ENCODE results near the gene RBM43. TPM values are rescaled to one million over a fixed set of nuclear protein-coding genes. Genes with fewer than 3 reads are reported as not detected.

The RBM43 gene
- total and polyA plus RNA-seq, 9 of the 15 experiments (the other 6 are each of a cell fraction or from before 2014, with no cell fraction given) = 1.3 to 6.9 (median 3.8) TPM

DNA sequence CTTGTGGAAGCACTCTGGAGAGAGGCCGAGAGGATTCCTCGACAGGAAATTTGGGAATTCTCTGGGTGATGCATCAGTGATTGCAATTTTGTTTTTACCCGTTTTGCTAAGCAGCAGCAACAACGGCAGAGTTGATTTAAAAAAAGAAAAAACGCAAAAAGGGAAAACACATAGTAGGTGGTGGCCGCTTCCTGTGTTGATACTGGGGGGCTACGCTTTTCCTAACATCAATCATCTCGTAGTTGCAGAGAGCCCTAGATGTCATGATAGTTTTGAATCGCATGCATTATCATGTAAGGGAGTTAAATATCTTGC lies 271 bp upstream of the RBM43 start (continued):
- TF ChIP-seq, protein P1, sequence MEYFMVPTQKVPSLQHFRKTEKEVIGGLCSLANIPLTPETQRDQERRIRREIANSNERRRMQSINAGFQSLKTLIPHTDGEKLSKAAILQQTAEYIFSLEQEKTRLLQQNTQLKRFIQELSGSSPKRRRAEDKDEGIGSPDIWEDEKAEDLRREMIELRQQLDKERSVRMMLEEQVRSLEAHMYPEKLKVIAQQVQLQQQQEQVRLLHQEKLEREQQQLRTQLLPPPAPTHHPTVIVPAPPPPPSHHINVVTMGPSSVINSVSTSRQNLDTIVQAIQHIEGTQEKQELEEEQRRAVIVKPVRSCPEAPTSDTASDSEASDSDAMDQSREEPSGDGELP (CRISPR knock-in tag; IDR thresholded peaks at IDR 0.05; ENCODE audit: borderline replicate concordance) = no peak
- no peak for TF ChIP-seq KLF16 (IDR thresholded peaks at IDR 0.05)
- TF ChIP-seq L3MBTL2 (IDR thresholded peaks at IDR 0.05) = no peak
- no peak for TF ChIP-seq FOXM1 (IDR thresholded peaks at IDR 0.05; ENCODE audit: low read depth)
- no peak for TF ChIP-seq FOXM1 (CRISPR knock-in tag; IDR thresholded peaks at IDR 0.05; ENCODE audit: low read depth)
- TF ChIP-seq TGIF2 (CRISPR knock-in tag; IDR thresholded peaks at IDR 0.05) = no peak
- TF ChIP-seq SIN3B (IDR thresholded peaks at IDR 0.05; ENCODE audit: low read depth) = no peak
- no peak for TF ChIP-seq ZNF561 (CRISPR knock-in tag; conservative IDR thresholded peaks at IDR 0.05)
- TF ChIP-seq, protein P2, sequence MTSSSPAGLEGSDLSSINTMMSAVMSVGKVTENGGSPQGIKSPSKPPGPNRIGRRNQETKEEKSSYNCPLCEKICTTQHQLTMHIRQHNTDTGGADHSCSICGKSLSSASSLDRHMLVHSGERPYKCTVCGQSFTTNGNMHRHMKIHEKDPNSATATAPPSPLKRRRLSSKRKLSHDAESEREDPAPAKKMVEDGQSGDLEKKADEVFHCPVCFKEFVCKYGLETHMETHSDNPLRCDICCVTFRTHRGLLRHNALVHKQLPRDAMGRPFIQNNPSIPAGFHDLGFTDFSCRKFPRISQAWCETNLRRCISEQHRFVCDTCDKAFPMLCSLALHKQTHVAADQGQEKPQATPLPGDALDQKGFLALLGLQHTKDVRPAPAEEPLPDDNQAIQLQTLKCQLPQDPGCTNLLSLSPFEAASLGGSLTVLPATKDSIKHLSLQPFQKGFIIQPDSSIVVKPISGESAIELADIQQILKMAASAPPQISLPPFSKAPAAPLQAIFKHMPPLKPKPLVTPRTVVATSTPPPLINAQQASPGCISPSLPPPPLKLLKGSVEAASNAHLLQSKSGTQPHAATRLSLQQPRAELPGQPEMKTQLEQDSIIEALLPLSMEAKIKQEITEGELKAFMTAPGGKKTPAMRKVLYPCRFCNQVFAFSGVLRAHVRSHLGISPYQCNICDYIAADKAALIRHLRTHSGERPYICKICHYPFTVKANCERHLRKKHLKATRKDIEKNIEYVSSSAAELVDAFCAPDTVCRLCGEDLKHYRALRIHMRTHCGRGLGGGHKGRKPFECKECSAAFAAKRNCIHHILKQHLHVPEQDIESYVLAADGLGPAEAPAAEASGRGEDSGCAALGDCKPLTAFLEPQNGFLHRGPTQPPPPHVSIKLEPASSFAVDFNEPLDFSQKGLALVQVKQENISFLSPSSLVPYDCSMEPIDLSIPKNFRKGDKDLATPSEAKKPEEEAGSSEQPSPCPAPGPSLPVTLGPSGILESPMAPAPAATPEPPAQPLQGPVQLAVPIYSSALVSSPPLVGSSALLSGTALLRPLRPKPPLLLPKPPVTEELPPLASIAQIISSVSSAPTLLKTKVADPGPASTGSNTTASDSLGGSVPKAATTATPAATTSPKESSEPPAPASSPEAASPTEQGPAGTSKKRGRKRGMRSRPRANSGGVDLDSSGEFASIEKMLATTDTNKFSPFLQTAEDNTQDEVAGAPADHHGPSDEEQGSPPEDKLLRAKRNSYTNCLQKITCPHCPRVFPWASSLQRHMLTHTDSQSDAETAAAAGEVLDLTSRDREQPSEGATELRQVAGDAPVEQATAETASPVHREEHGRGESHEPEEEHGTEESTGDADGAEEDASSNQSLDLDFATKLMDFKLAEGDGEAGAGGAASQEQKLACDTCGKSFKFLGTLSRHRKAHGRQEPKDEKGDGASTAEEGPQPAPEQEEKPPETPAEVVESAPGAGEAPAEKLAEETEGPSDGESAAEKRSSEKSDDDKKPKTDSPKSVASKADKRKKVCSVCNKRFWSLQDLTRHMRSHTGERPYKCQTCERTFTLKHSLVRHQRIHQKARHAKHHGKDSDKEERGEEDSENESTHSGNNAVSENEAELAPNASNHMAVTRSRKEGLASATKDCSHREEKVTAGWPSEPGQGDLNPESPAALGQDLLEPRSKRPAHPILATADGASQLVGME (CRISPR knock-in tag; IDR thresholded peaks at IDR 0.05) = no peak
- no peak for TF ChIP-seq GABPB1 (CRISPR knock-in tag; IDR thresholded peaks at IDR 0.05)
- TF ChIP-seq SMAD2 (IDR thresholded peaks at IDR 0.05; ENCODE audit: low read depth, low read length) = no peak
- no peak for TF ChIP-seq ELF4 (CRISPR knock-in tag; IDR thresholded peaks at IDR 0.05)
- no peak for TF ChIP-seq PYGO2 (tag; IDR thresholded peaks at IDR 0.05)
- TF ChIP-seq BDP1 (IDR thresholded peaks at IDR 0.05; ENCODE audit: insufficient read depth, insufficient read length) = no peak
- TF ChIP-seq, protein P3, sequence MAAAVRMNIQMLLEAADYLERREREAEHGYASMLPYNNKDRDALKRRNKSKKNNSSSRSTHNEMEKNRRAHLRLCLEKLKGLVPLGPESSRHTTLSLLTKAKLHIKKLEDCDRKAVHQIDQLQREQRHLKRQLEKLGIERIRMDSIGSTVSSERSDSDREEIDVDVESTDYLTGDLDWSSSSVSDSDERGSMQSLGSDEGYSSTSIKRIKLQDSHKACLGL (CRISPR knock-in tag; IDR thresholded peaks at IDR 0.05; ENCODE audit: borderline replicate concordance, poor library complexity, severe bottlenecking) = no peak
- TF ChIP-seq ZNF584 (CRISPR knock-in tag; IDR thresholded peaks at IDR 0.05; ENCODE audit: low read depth) = no peak
- no peak for TF ChIP-seq TBP (optimal IDR thresholded peaks at IDR 0.05; ENCODE audit: low read depth, low read length)
- no peak for TF ChIP-seq PML (IDR thresholded peaks at IDR 0.05; ENCODE audit: low read length)
- TF ChIP-seq, protein P4, sequence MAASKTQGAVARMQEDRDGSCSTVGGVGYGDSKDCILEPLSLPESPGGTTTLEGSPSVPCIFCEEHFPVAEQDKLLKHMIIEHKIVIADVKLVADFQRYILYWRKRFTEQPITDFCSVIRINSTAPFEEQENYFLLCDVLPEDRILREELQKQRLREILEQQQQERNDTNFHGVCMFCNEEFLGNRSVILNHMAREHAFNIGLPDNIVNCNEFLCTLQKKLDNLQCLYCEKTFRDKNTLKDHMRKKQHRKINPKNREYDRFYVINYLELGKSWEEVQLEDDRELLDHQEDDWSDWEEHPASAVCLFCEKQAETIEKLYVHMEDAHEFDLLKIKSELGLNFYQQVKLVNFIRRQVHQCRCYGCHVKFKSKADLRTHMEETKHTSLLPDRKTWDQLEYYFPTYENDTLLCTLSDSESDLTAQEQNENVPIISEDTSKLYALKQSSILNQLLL (CRISPR knock-in tag; IDR thresholded peaks at IDR 0.05; ENCODE audit: borderline replicate concordance) = no peak
- TF ChIP-seq, protein P5, sequence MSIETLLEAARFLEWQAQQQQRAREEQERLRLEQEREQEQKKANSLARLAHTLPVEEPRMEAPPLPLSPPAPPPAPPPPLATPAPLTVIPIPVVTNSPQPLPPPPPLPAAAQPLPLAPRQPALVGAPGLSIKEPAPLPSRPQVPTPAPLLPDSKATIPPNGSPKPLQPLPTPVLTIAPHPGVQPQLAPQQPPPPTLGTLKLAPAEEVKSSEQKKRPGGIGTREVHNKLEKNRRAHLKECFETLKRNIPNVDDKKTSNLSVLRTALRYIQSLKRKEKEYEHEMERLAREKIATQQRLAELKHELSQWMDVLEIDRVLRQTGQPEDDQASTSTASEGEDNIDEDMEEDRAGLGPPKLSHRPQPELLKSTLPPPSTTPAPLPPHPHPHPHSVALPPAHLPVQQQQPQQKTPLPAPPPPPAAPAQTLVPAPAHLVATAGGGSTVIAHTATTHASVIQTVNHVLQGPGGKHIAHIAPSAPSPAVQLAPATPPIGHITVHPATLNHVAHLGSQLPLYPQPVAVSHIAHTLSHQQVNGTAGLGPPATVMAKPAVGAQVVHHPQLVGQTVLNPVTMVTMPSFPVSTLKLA (conservative IDR thresholded peaks at IDR 0.05) = no peak; a peak in 1 of 4 replicates

Data from K562 (cell line).